ENCODE data around the gene CYBA. TPM values are rescaled to one million over a fixed set of nuclear protein-coding genes. Genes with fewer than 3 reads are reported as not detected.

CYBA gene
- total and polyA plus RNA-seq, 9 of the 15 experiments (the other 6 are each of a cell fraction or from before 2014, with no cell fraction given): 0.34 to 683 (median 93.0) TPM

- no peak for TF ChIP-seq SNIP1 (IDR thresholded peaks at IDR 0.05; ENCODE audit: low read depth)
- no peak for TF ChIP-seq ZNF76 (CRISPR knock-in tag; IDR thresholded peaks at IDR 0.05; ENCODE audit: borderline replicate concordance)
- 0 out of 2 replicates have a peak, but pooled peaks have one; percentile 21 for TF ChIP-seq ZNF175 (CRISPR knock-in tag; IDR thresholded peaks at IDR 0.05; ENCODE audit: low read depth)
- no peak for TF ChIP-seq PCBP2 (IDR thresholded peaks at IDR 0.05; ENCODE audit: low read depth, low read length, poor library complexity, severe bottlenecking)
- TF ChIP-seq MIER1 (IDR thresholded peaks at IDR 0.05; ENCODE audit: low read depth): 0 out of 2 replicates have a peak, but pooled peaks have one; percentile 25
- no peak for TF ChIP-seq IRF1 (CRISPR knock-in tag; IDR thresholded peaks at IDR 0.05; ENCODE audit: borderline replicate concordance)
- no peak for TF ChIP-seq CBX8 (IDR thresholded peaks at IDR 0.05; ENCODE audit: borderline replicate concordance, extremely low read depth, low read depth, low read length, poor library complexity, severe bottlenecking)
- 0 out of 4 replicates have a peak, but pooled peaks of 1 of the 2 experiments have one; percentile 11 for TF ChIP-seq ARNT (IDR thresholded peaks at IDR 0.05)
- TF ChIP-seq, protein P1, sequence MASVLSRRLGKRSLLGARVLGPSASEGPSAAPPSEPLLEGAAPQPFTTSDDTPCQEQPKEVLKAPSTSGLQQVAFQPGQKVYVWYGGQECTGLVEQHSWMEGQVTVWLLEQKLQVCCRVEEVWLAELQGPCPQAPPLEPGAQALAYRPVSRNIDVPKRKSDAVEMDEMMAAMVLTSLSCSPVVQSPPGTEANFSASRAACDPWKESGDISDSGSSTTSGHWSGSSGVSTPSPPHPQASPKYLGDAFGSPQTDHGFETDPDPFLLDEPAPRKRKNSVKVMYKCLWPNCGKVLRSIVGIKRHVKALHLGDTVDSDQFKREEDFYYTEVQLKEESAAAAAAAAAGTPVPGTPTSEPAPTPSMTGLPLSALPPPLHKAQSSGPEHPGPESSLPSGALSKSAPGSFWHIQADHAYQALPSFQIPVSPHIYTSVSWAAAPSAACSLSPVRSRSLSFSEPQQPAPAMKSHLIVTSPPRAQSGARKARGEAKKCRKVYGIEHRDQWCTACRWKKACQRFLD (CRISPR knock-in tag; IDR thresholded peaks at IDR 0.05): no peak
- TF ChIP-seq FOXM1 (IDR thresholded peaks at IDR 0.05; ENCODE audit: low read depth): no peak
- TF ChIP-seq FOXM1 (CRISPR knock-in tag; IDR thresholded peaks at IDR 0.05; ENCODE audit: low read depth): peak; percentile 66; the same call in 1 of the 2 replicates
- no peak for TF ChIP-seq HNRNPLL (IDR thresholded peaks at IDR 0.05; ENCODE audit: low read depth, low read length, poor library complexity, severe bottlenecking)
- TF ChIP-seq NR2C1 (IDR thresholded peaks at IDR 0.05): no peak
- TF ChIP-seq NR2C1 (tag; IDR thresholded peaks at IDR 0.05): no peak
- no peak for TF ChIP-seq PTTG1 (tag; IDR thresholded peaks at IDR 0.05; ENCODE audit: low read depth)
- TF ChIP-seq SUPT5H (IDR thresholded peaks at IDR 0.05): no peak
- TF ChIP-seq KLF10 (CRISPR knock-in tag; IDR thresholded peaks at IDR 0.05): no peak
- TF ChIP-seq GABPA (tag; conservative IDR thresholded peaks at IDR 0.05; ENCODE audit: low read depth): no peak
- no peak for TF ChIP-seq ZNF592 (IDR thresholded peaks at IDR 0.05)
- TF ChIP-seq POLR2H (tag; IDR thresholded peaks at IDR 0.05; ENCODE audit: low read depth): no peak
Measured at GRCh38 chr16:88687676-88688012, 36.8 kb upstream of the CYBA start (continued).
